ENCODE measurements around the gene SEL1L.
"Not testable (repeated sequence)": the region's sequence is repeated elsewhere in the genome, so short reads cannot be mapped to it uniquely, and the experiment has no call there.

The SEL1L gene

GRCh38 chr14:81533536-81534343, at the start of gene SEL1L:
TSS of gene SEL1L (minus strand) at chr14:81533853. CDS start at chr14:81533744, 109 bp downstream.
- DNase-seq (ENCODE audit: low spot score): peak; percentile 99

DNA sequence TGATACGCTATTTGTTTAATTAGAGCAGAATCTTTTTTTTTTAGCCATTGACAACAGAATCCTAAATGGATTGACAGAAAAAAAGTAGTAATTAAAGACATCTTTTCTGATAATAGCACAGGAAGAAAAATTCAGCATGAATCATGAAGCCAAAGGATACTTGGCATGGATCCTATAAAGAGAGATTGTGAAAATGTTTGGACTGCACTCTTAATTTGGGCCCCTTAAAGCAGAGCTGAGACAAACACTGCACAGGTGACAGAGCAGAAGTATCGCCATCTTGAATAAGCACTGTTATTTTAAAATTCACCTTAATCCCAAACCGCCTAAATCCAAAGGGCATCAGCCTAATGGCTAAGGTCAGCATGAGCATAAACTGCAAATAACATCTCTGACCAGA, 48.8 kb upstream of the SEL1L start:
- DNase-seq (ENCODE audit: low spot score): no peak

DNA sequence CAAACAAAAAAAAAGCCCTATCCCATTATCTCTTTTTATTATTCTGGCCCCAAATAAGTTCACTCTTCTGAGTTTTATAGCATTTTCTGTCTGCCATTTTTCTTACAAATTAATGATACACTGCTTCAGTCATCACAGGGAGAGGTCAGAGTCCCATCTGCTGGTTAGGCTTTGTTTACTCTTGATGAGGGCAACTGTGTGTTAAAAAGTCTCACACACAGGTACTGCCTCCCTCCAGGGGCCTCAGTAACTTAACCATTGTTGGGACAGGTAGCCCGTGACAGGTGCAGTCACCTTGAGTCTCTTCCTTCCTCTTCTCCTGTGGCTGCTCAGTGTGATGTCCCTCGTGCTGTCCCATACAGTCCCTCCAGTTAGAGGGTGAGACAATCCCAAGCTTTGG, 45.5 kb upstream of the SEL1L start:
- no peak for DNase-seq (ENCODE audit: low spot score)

GRCh38 chr14:81571437-81571836, 37.8 kb upstream of the SEL1L start:
- DNase-seq (ENCODE audit: low spot score): no peak

GRCh38 chr14:81567302-81567701, 33.6 kb upstream of the SEL1L start:
- DNase-seq (ENCODE audit: low spot score): no peak

DNA sequence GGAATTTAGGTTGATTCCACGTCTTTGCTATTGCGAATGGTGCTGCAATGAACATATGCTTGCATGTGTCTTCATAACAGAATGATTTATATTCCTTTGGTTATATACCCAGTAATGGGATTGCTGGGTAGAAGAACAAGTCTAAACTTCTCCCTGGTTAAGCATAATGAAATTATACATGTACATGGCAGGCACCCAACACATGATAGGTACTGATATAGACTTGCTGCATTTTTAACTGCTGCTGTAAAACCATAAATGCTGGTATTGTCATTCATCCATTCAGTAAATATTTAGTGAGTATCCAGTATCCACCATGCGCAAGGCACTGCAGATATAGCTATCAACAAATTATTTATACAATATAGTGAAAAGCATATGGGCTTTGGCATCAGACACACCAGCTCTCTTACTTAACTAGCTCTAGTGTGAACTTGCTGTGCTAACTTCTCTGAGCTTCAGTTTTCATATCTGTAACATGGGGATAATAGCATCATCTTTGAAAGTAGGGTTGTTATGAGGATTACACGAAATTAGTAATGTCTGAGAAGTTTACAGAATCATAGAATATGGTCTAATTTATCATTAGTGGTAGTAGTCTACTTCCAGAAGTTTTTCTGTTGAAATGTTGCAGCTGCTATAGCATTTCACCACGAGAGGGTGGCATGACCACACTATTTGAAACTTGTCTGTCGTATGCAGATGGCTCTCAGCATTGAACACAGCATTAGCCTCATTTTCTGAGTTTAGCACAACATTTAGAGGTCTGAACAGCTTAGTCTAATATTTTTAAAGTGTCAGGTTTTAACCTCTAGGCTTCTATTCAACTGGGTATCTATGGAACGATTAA, 32.0 kb upstream of the SEL1L start:
- DNase-seq (ENCODE audit: low spot score): no peak

DNA sequence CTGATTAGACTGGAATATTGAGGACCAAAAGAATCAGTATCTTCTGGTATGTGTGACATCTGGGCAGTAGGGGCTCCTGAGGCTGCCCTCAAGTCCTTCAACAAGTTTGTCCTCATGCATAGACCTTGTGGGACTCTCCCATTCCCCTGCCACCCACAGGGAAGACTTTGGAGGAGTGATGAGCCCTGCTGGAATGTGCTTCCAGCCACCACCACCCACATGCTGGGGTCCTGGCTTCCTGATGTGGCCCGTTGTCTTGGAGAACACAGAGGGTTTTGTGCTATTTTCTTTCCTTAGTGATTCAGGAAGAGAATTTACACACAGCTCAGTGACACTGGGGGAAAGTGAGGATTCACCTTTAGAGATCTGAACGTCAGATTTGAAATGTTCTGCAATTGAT, 29.2 kb upstream of the SEL1L start:
- DNase-seq (ENCODE audit: low spot score): no peak

GRCh38 chr14:81561084-81561775, 27.6 kb upstream of the SEL1L start:
- no peak for DNase-seq (ENCODE audit: low spot score)

- DNase-seq (ENCODE audit: low spot score): no peak
These were observed 25.7 kb upstream of the SEL1L start for GRCh38 chr14:81559385-81559784.

DNA sequence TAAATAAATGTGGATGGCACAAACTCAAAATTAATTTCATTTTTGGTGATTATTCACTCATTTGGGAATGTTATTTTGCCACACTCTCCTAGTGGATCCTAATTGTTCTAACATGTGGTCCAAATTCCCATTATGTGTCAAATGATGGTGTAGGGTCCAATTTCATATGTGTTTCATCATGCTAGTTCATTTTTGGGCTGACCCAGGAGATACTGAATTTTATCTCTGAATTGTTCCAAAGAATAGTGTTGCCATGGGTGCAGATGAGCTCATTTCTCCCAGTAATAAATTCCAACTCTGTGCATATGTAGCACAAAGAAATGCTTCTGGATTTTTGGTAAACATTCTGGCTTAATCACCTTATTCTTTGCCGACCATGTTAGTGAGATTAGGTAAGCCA, 23.5 kb upstream of the SEL1L start:
- DNase-seq (ENCODE audit: low spot score): no peak

DNA sequence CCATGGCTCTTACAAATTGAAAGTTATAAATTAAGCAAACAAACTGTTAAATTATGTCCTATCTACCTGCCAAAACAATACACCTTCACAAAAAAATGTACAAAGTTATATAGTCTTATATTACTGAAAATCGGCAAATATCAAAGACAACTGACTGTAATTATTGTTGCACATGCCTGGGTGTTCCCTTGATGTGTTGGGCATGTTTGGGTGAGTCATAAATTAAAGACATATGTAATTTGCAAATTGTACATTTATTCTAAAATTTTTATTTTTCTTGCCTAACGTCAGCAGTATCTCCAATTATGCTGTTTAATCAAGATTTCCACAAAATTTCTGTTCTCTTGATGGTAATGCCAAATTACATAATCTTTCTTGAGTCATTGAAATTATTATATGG, 22.0 kb upstream of the SEL1L start:
- DNase-seq (ENCODE audit: low spot score): no peak

DNA sequence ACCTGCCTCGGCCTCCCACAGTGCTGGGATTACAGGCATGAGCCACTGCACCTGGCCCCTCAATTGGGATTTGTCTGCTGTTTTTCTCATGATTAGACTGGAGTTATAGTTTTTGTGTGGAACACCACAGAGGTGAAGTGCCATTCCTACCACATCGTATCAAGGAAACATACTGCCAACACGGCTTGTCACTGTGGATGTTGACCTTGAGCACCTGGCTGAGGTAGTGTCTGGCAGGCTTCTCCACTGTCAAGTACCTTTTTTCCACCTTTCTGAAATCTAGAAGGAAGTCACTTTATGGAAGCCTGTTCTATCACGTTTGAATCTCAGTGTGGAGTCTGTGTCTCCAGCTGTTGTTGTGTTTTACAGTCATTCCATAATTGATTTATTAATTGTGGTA, 21.4 kb upstream of the SEL1L start:
- no peak for DNase-seq (ENCODE audit: low spot score)

DNA sequence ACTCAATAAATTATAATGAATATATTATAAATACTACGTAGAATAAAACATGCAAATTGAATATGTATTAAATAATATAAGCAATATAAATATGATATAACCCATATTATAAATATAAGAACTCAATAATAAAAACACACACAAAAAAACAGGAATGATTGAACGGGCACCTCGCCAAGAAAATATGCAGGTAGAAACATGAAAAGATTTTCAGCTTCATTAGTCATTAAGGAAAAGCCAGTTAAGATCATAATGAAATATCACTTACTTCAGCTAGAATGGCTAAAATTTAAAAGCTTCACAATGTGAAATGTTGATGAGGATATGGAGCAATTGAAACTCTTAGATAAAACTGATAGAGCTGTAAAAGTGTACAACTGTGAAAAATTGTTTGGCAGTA, 17.8 kb upstream of the SEL1L start:
- no peak for DNase-seq (ENCODE audit: low spot score)

GRCh38 chr14:81550001-81550637, 16.5 kb upstream of the SEL1L start:
- no peak for DNase-seq (ENCODE audit: low spot score)

DNA sequence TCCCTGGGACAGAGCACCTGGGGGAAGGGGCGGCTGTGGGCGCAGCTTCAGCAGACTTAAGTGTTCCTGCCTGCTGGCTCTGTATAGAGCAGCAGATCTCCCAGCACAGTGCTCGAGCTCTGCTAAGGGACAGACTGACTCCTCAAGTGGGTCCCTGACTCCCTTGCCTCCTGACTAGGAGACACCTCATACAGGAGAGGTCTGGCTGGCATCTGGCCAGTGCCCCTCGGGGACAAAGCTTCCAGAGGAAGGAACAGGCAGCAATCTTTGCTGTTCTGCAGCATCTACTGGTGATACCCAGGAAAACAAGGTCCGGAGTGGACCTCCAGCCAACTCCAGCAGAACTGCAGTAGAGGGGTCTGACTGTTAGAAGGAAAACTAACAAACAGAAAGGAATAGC, 7.6 kb upstream of the SEL1L start:
- DNase-seq (ENCODE audit: low spot score): not testable (repeated sequence)

- DNase-seq (ENCODE audit: low spot score): no peak
These were observed 3.5 kb upstream of the SEL1L start for GRCh38 chr14:81537193-81537592.

- no peak for DNase-seq (ENCODE audit: low spot score)
These were observed 2.7 kb upstream of the SEL1L start for GRCh38 chr14:81536241-81536771.

GRCh38 chr14:81535396-81536164, 1.9 kb upstream of the SEL1L start:
- DNase-seq (ENCODE audit: low spot score): no peak

- DNase-seq (ENCODE audit: low spot score): no peak
These were observed 939 bp upstream of the SEL1L start for GRCh38 chr14:81534510-81535074.

DNA sequence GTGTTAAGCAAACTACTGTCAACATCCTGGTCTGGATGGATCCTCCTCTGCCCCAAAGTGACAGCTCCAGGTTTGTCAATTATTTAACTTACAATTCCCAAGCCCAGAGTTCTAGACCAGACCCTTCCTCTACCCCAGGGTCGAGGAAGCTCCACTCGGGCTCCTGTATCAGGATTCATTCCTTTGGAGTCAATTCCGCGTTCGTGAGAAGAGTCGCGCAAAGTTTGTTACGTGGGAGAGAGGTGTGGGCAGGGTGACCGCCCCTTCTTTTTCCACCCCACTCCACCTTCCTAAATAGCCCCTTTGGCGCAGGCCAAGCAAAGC, 479 bp downstream of the SEL1L start:
- DNase-seq (ENCODE audit: low spot score): no peak

GRCh38 chr14:81529391-81529790, 4.3 kb downstream of the SEL1L start:
- DNase-seq (ENCODE audit: low spot score): no peak
